ENCODE results near the gene FSCN2. TPM values are rescaled to one million over a fixed set of nuclear protein-coding genes. Genes with fewer than 3 reads are reported as not detected.

FSCN2 gene
- total RNA-seq, 1 donor from 2014 or later: 3.6 TPM

- intact Hi-C loops (cut with DNase I): loop anchor here (5.0 to 10.0 kb wide), 2 partner anchors 80 to 227 kb away; no protein-coding TSS in a partner anchor
- Histone ChIP-seq H3K36me3 (no peaks in the 10 kb centered on the region), H3K4me3 (peak overlapping the region; percentile 49), H3K27me3 (no peaks in the 10 kb centered on the region), H3K27ac (no peak overlapping the region), H3K4me1 (peaks cover 18% of the 10 kb centered on the region), H3K9me3 (no peaks in the 10 kb centered on the region)
- ATAC-seq: no peak
- no peak for TF ChIP-seq CTCF (IDR thresholded peaks at IDR 0.05)
- DNase-seq: no peak
Observed at GRCh38 chr17:81481815-81482505, 46.2 kb upstream of the FSCN2 start.

GRCh38 chr17:81482673-81483072 lies 45.5 kb upstream of the FSCN2 start:
- ATAC-seq (no peak), DNase-seq (no peak)
- Histone ChIP-seq H3K36me3 (no peaks in the 10 kb centered on the region), H3K4me3 (no peak overlapping the region), H3K4me1 (peaks cover 18% of the 10 kb centered on the region), H3K27ac (no peak overlapping the region), H3K27me3 (no peaks in the 10 kb centered on the region), H3K9me3 (no peaks in the 10 kb centered on the region)
- TF ChIP-seq CTCF (IDR thresholded peaks at IDR 0.05): no peak
- intact Hi-C loops (cut with DNase I): loop anchor here (5.0 to 10.0 kb wide), 2 partner anchors 80 to 228 kb away; no protein-coding TSS in a partner anchor

- DNase-seq: no peak
- intact Hi-C loops (cut with DNase I): loop anchor here (5.0 to 10.0 kb wide), 2 partner anchors 81 to 228 kb away; no protein-coding TSS in a partner anchor
- Histone ChIP-seq H3K4me3 (peak overlapping the region; percentile 39), H3K27me3 (no peaks in the 10 kb centered on the region), H3K27ac (no peak overlapping the region), H3K9me3 (no peaks in the 10 kb centered on the region), H3K36me3 (no peaks in the 10 kb centered on the region), H3K4me1 (peaks cover 19% of the 10 kb centered on the region)
- no peak for ATAC-seq
- no peak for TF ChIP-seq CTCF (IDR thresholded peaks at IDR 0.05)
Observed at GRCh38 chr17:81483085-81483861, 44.9 kb upstream of the FSCN2 start.

GRCh38 chr17:81483862-81484194 lies 44.3 kb upstream of the FSCN2 start:
- Histone ChIP-seq H3K4me3 (peak overlapping the region; percentile 39), H3K36me3 (no peaks in the 10 kb centered on the region), H3K9me3 (no peaks in the 10 kb centered on the region), H3K4me1 (peaks cover 23% of the 10 kb centered on the region), H3K27me3 (no peaks in the 10 kb centered on the region), H3K27ac (no peak overlapping the region)
- no peak for DNase-seq
- intact Hi-C loops (cut with DNase I): loop anchor here (5.0 to 10.0 kb wide), 2 partner anchors 82 to 229 kb away; no protein-coding TSS in a partner anchor
- TF ChIP-seq CTCF (IDR thresholded peaks at IDR 0.05): no peak
- ATAC-seq: no peak

- no peaks in the 10 kb centered on the region for H3K9me3 ChIP-seq
- intact Hi-C loops (cut with DNase I): loop anchor here (5.0 to 10.0 kb wide), 2 partner anchors 82 to 230 kb away; no protein-coding TSS in a partner anchor
- no peak overlapping the region for H3K27ac ChIP-seq
- TF ChIP-seq CTCF (IDR thresholded peaks at IDR 0.05): peak; percentile 99
- peak; percentile 90 for ATAC-seq
- H3K4me1 ChIP-seq: peaks cover 23% of the 10 kb centered on the region
- peak; percentile 95 for DNase-seq
- no peaks in the 10 kb centered on the region for H3K36me3 ChIP-seq
- peak overlapping the region; percentile 39 for H3K4me3 ChIP-seq
- no peaks in the 10 kb centered on the region for H3K27me3 ChIP-seq
Observed at GRCh38 chr17:81484195-81484979, 43.8 kb upstream of the FSCN2 start.
